ENCODE measurements around the gene VASH1.

VASH1 gene

GRCh38 chr14:76784881-76785280 is 23.6 kb downstream of the VASH1 start:
- DNase-seq (ENCODE audit: low read depth), result peak; percentile 44

GRCh38 chr14:76786601-76787000 is 25.3 kb downstream of the VASH1 start:
- DNase-seq (ENCODE audit: low read depth), result no peak

DNA sequence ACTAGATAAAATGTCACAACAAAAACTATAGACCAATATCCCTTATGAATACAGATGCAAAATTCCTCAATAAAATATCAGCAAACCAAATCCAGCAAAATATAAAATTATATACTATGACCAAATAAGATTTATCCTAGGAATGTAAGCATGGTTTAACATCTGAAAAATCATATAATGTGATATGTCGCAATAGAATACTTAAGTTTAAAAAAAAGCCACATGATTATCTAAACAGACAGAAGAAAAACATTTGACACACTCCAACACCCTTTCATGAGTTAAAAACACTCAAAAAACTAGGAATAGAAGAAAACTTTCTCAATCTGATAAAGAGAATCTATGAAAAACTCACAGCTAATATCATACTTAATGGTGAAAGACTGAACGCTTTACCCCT is 31.2 kb downstream of the VASH1 start:
- DNase-seq (ENCODE audit: low read depth), result no peak

GRCh38 chr14:76793324-76793723 is 32.1 kb downstream of the VASH1 start:
- DNase-seq (ENCODE audit: low read depth), result no peak

- no peak for DNase-seq (ENCODE audit: low read depth)
Observed at GRCh38 chr14:76793956-76794355, 32.7 kb downstream of the VASH1 start.

GRCh38 chr14:76806446-76806845 is 45.2 kb downstream of the VASH1 start:
- no peak for DNase-seq (ENCODE audit: low read depth)

GRCh38 chr14:76808011-76808410 is 46.7 kb downstream of the VASH1 start:
- DNase-seq (ENCODE audit: low read depth), result no peak

DNA sequence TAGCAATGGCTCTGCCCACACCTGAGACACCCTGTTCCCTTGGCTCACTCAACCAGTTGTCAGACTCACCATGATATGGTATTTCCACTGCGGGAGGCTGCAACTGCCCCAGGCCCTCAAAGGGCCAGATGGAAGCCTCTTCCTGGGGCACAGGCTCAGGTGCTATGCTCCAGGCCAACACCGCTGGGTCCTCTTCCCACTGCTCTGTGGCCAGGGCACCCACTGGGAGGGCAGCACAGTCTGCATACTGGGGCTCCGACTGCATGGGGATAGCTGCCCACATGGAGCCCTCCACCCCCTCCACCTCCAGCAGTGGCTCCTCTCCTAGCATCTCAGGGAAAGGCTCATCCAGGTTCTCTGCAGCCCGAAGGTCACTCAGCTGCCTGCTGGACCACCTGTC is 47.7 kb downstream of the VASH1 start:
- DNase-seq (ENCODE audit: low read depth), result no peak

- DNase-seq (ENCODE audit: low read depth), result no peak
Observed at GRCh38 chr14:76810525-76810924, 49.3 kb downstream of the VASH1 start.

- peak; percentile 14 for DNase-seq (ENCODE audit: low read depth)
Observed at GRCh38 chr14:76810953-76811400, 49.7 kb downstream of the VASH1 start.

- DNase-seq (ENCODE audit: low read depth), result no peak
Observed at GRCh38 chr14:76811561-76811960, 50.3 kb downstream of the VASH1 start.

DNA sequence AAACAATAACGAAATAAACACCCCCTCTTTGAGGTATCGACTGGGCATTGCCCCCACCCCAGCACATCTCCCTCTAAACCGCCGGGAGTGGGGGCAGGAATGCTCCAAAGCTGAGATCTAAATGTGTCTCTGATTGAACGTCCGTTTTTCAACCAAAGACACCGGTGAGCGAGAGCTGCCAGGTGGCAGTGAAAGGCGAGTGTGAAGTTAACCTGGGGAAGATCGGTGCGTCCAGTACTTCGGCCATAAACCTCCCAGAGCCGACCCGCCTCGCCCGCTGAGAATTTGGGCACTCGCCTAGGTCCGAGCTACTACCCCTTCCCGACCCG is 50.8 kb downstream of the VASH1 start:
- DNase-seq (ENCODE audit: low read depth), result no peak

DNA sequence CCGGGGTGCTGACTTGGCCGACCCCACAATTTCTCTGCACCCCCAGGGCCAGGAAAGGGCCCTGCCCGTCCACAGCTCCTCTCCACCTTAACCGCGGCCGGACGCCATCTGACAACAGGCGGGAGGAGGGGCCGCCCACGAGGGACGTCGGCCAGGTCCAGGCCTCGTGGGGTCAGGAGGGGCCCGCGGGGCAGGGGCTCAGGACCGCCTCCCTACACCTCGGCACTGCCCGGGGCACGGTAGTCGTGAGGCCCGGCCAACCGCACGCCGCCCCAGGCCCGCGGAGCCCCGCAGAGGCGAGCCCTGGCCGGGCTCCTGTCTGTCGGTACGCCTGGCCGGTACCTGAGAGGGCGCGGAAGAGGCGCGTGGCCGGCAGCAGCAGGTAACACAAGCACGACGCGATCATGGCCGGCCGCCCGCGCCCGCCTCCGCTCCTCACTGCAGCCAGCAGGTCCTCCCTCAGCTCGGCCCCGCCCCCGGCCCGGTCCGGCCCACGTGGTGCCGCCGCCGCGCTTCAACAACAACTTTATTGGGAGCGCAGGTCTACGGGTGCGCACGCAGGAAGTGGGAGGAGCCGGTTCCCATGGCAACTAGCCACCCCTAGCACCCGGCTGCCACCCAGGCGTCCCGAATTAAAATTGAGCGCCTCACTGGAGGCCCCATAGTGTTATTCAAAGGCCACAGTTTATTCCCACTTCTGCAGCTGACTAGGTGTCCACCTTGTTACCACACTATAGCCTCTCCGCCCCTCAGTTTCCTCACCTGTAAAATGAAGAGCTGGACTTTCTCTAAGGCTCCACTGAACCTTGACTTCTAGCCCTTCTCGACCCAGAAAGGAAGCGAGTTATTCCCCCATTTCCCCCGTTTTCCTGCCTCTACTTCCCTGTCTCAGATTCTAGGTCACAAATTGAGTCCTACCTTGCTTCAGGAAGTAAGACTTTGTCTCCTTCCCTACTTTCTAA is 51.4 kb downstream of the VASH1 start, which contains the start of gene ANGEL1:
TSS of gene ANGEL1 (minus strand) at position 461 of the 962 bp plus-strand sequence. CDS start at position 406, 55 bp downstream.
- peak; percentile 89 for DNase-seq (ENCODE audit: low read depth)

DNA sequence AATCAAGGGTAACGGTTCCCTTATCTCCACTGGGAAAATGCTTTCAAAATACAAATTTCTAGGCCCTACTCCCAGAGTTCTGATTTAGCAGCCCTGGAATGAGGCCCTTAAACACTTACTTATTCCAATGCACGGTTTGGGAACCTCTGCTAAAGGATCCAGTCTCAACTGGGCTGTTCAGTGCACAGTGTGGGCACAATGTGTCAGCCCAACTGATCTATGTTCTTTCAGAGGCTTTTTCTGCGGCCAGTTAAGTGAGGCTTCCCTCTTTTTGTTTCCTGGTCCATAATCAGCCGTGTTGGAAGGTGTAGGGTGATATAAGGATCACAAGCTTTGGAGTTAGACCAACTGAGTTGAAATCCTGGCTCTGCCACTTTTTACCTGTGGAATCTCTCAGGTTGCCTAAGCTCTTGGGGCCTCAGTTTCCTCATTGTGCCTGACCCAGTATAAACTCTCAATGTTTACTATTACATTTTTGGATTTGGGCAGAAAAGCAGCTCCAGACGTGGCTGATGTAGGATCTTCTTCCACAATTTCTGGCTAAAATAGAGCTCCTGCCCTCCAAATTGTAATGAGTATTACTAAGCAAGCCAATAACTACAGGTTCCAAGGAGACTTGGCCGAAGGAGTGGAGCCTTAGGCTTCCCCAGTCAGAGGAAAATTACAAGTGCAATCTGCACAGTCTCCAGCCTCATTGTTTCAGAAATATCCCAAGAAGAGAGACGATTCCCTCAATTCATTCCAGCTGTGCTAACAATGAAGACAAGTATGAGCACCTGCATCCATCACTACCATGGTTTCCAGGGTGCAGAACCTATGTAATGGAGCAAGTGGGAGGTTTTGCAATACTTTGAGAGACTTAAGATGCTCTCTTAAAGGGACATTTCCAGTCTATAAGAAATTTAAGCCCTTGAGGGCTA is 53.7 kb downstream of the VASH1 start:
- no peak for DNase-seq (ENCODE audit: low read depth)

- DNase-seq (ENCODE audit: low read depth), result no peak
Observed at GRCh38 chr14:76820700-76821099, 59.4 kb downstream of the VASH1 start.

DNA sequence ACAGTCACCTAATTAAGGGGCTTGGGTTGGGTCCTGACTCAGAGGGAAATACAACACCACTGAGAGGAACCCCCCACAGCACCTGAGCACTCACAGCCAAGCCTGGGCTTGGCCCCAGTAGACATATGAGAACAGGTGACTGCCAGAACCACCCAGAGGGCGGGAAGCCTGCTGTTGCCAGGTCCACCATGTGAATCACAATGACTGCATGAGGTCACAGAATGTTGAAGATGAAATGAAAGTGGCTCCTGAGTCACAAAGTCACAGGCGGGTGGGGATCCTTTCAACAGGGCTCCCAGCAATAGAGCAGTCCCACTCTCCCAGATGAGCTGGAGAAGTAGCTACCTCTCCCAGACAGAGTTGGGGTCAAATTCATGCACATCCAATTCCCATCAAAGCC is 64.9 kb downstream of the VASH1 start, which contains the start of gene LRRC74A:
TSS of gene LRRC74A (plus strand) at position 287 of the 400 bp plus-strand sequence. CDS start 290 bp downstream, outside the sequence.
- DNase-seq (ENCODE audit: low read depth), result no peak

- no peak for DNase-seq (ENCODE audit: low read depth)
Observed at GRCh38 chr14:76827696-76828296, 66.5 kb downstream of the VASH1 start.

DNA sequence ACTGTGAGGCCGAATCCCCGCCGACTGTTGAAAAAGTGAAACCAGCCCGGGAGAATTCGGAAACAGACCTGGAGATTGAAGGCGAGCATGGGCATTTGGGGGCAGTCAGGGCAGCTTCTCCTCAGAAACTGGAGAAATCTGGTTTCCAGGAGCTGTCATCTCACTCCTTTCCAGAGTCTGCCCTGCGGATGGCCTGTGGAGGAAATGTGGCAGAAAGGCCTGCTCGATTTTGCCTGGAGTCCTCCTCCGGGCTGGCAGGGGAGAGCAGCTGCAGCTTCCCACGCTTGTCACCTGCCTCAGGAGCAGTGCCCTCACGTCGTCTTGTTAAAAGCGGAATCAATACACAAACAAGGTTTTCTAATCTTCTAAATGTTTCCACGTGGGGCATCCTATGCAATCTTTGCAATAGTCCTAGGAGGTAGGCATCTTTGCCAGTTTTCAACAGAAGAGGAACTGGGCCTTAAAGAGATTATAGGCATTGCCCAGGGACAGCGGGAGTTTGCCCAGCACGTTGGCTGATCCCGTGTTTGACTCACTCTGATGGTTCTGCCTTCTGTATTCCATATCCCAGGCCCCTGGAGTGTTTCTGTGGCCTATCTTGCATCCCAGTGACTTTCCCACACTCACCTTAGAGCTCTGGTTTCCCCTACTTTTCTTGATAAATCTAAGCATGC is 67.2 kb downstream of the VASH1 start:
- no peak for DNase-seq (ENCODE audit: low read depth)

- DNase-seq (ENCODE audit: low read depth), result no peak
Observed at GRCh38 chr14:76829013-76829365, 67.7 kb downstream of the VASH1 start.

DNA sequence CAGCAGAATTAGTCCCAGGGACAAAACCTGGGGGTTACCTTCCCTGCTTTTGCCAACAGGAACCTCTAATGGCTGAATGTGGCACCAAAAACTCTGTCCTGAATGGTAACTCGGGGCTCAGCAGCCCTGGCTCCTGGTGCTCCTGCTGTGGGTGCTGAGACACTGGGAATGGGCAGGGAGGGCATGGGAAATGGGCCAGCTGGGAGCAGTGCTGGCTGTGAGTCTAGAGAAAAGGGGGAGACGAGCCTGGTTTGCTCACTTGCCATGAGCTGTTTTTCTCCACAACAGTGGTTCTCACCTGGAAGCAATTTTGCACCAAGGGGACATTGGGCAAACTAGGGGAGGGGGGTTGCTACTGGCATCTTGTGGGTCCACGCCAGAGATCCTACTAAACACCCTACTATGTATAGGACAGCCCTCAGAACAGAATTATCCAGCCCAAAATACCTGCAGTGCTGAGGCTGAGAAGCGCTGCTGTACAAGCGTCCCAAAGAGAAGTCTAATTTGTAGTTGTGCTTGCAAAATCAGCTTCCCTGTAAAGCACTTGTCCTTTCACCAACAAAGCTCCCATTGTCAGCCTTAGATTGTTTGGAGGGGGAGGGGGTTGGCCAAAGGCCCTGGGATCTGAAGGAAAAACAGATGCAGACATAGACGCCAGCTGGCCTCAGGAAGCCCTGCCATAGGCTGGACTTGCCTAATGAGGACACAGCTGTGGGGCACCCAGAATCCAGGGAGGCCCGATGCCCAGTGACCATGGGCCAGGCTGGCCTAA is 68.6 kb downstream of the VASH1 start:
- DNase-seq (ENCODE audit: low read depth), result no peak

- DNase-seq (ENCODE audit: low read depth), result no peak
Observed at GRCh38 chr14:76830556-76830955, 69.3 kb downstream of the VASH1 start.

Measured in fibroblast of the conjunctiva (primary cell).